GM12878 (cell line): ENCODE data around the gene CNOT11. TPM values are rescaled to one million over a fixed set of nuclear protein-coding genes. Genes with fewer than 3 reads are reported as not detected.

ENCODE experiments used
- ATAC-seq: fragments of 200-7000 bp; cut with Tn5 transposase; 3 replicates; pipeline ENCODE4 v1.9.1; 2020; ENCODE audit warnings: mild to moderate bottlenecking, moderate library complexity
- BruUV-seq: library from RNA; stranded (reverse); fragments of 400-500 nt; replicated peaks from 2 replicates; lab custom pipeline; 2021; lab: Mats Ljungman, UMichigan
- CTCF ChIA-PET: fragments of 300-600 bp; sonication (Branson Sonifier 250); formaldehyde crosslinking; extraction: SDS; loops from one replicate; lab custom pipeline; 2021; ENCODE audit warnings: inconsistent platforms; lab: Yijun Ruan, JAX
- POLR2A ChIA-PET: fragments of 350-600 bp; formaldehyde crosslinking; extraction: SDS; loops from one replicate; lab custom pipeline; 2021; ENCODE audit warnings: inconsistent platforms; lab: Charles Lee
- RAD21 ChIA-PET: fragments of 300-600 bp; sonication (Branson Sonifier 250); formaldehyde crosslinking; loops from one replicate; lab custom pipeline; 2023; ENCODE audit warnings: antibody characterized with exemption; ENCODE audit not compliant: unreplicated experiment; lab: Charles Lee
- SMC1A ChIA-PET: fragments of 300-600 bp; sonication (Branson Sonifier 250); formaldehyde crosslinking; loops from one replicate; lab custom pipeline; 2023; ENCODE audit not compliant: unreplicated experiment, uncharacterized antibody; lab: Charles Lee
- DNase-seq: peaks from one replicate; pipeline ENCODE4 v3.0.0-alpha.2; 2011; ENCODE audit warnings: low read depth, low spot score
- FAIRE-seq: peaks from 3 replicates; lab custom pipeline; 2011; peaks lifted over from hg19 to GRCh38; lab: Jason Lieb, UNC
- H2AFZ ChIP-seq: 2 replicates; pipeline ENCODE4 v1.6.0; 2011; ENCODE audit warnings: low read depth, low read length, control low read depth; ENCODE audit not compliant: control insufficient read depth
- H3K27ac ChIP-seq: 2 replicates; pipeline ENCODE4 v1.5.1; 2011; ENCODE audit warnings: control low read depth; ENCODE audit not compliant: control insufficient read depth, insufficient read depth
- H3K27me3 ChIP-seq, 2 experiments: replicated peaks in 1 of 2; 2 replicates each; pipeline versions ENCODE4 v1.6.0 to v1.6.1; 2011; ENCODE audit warnings: low read length in 1 of 2; ENCODE audit not compliant: control insufficient read depth in 2 of 2, insufficient read depth in 2 of 2
- H3K36me3 ChIP-seq, 2 experiments: 2 replicates each; pipeline ENCODE4 v1.5.1; 2011; ENCODE audit warnings: low read length in 1 of 2; ENCODE audit not compliant: control insufficient read depth in 2 of 2, insufficient read depth in 2 of 2
- H3K4me1 ChIP-seq: 2 replicates; pipeline ENCODE4 v1.6.1; 2011; ENCODE audit warnings: mild to moderate bottlenecking, low read length, moderate library complexity, mixed read lengths; ENCODE audit not compliant: control insufficient read depth, insufficient read depth
- H3K4me2 ChIP-seq: 2 replicates; pipeline ENCODE4 v1.6.0; 2011; ENCODE audit warnings: control low read depth; ENCODE audit not compliant: control insufficient read depth, insufficient read depth
- H3K4me3 ChIP-seq: fragments of 200-600 bp; sonication (generic); 2 replicates; pipeline ENCODE4 v1.5.1; 2016
- H3K79me2 ChIP-seq: 2 replicates; pipeline ENCODE4 v1.6.0; 2011; ENCODE audit warnings: low read length; ENCODE audit not compliant: control insufficient read depth, insufficient read depth
- H3K9ac ChIP-seq: 2 replicates; pipeline ENCODE4 v1.8.0; 2011; ENCODE audit warnings: low read length, control low read depth, mixed read lengths; ENCODE audit not compliant: control insufficient read depth, insufficient read depth
- H3K9me3 ChIP-seq: replicated peaks from 3 replicates; pipeline ENCODE4 v1.5.1; 2011; ENCODE audit warnings: mild to moderate bottlenecking, low read length; ENCODE audit not compliant: control insufficient read depth, insufficient read depth
- H4K20me1 ChIP-seq: 2 replicates; pipeline ENCODE4 v1.6.0; 2011; ENCODE audit not compliant: control insufficient read depth, insufficient read depth
- ATF7 ChIP-seq: fragments of 450-650 bp; IDR thresholded peaks from 2 replicates; pipeline ENCODE4 v1.6.1; 2016; ENCODE audit warnings: low read depth, mild to moderate bottlenecking
- CEBPB ChIP-seq, 2 experiments: fragments of 150-350 bp in 1 of 2; IDR thresholded peaks; 2 replicates each; pipeline ENCODE4 v1.6.1; 2012 to 2014; ENCODE audit warnings: low read depth in 2 of 2, low read length in 2 of 2, borderline replicate concordance in 1 of 2, inconsistent platforms in 1 of 2
- FOXK2 ChIP-seq: fragments of 450-650 bp; IDR thresholded peaks from 2 replicates; pipeline ENCODE4 v1.6.1; 2017; ENCODE audit warnings: mild to moderate bottlenecking, moderate library complexity
- HDGF ChIP-seq: fragments of 450-650 bp; IDR thresholded peaks from 2 replicates; pipeline ENCODE4 v1.6.1; 2016; ENCODE audit warnings: antibody characterized with exemption
- RCOR1 ChIP-seq: conservative IDR thresholded peaks from 2 replicates; pipeline ENCODE4 v1.6.1; 2012; ENCODE audit warnings: low read depth, low read length, improper control_type of control experiment
- ZSCAN29 ChIP-seq: fragments of 450-650 bp; IDR thresholded peaks from 2 replicates; pipeline ENCODE4 v1.6.1; 2017; ENCODE audit warnings: mild to moderate bottlenecking, moderate library complexity
- WGBS: methylation state at CpG from one replicate; pipeline ENCODE4 v1.1.6; 2016; ENCODE audit warnings: low lambda C conversion rate; ENCODE audit not compliant: insufficient replicate concordance, insufficient coverage; ENCODE audit errors: missing lambda C conversion rate; 5-methylcytosine and 5-hydroxymethylcytosine counted together
- in situ Hi-C: fragments of 300-500 bp; cut with MboI; formaldehyde crosslinking; loops from 9 replicates; pipeline ENCODE4 v1.14.3; 2018; ENCODE audit warnings: mixed read lengths
- intact Hi-C: fragments of 100-400 bp; cut with micrococcal nuclease; formaldehyde crosslinking; loops from one replicate; pipeline ENCODE4 v1.14.2; 2022; ENCODE audit not compliant: unreplicated experiment
- polyA plus RNA-seq, 11 experiments: library from polyadenylated mRNA; depleted of rRNA in 4 of 11; unstranded in 6 of 11; stranded (reverse) in 5 of 11; fragments of >200 nt; fragmentation: Nextera tagmentation in 4 of 11; fragmentation: Illumina TruSeq in 1 of 11; extraction: Ambion mirVana in 4 of 11; extraction: Trizol in 1 of 11; gene quantifications; 1 replicate in 1 of 11; 2 replicates in 10 of 11; pipeline versions ENCODE4 v1.2.1 to v1.2.3, GENCODE V29; 2011 to 2016; ENCODE audit warnings: inconsistent platforms in 2 of 11, missing spikeins in 2 of 11, low read depth in 1 of 11
- total RNA-seq, 4 experiments: library from RNA; depleted of rRNA in 3 of 4; stranded (reverse); fragments of >200 nt in 3 of 4; fragmentation: Illumina TruSeq in 1 of 4; extraction: Trizol in 1 of 4; gene quantifications; 2 replicates each; pipeline versions ENCODE4 v1.2.1 to v1.2.3, GENCODE V29; 2013 to 2021
- TF ChIP-seq, protein P1 (sequence below): fragments of 450-650 bp; IDR thresholded peaks from 2 replicates; pipeline ENCODE4 v1.6.1; 2016; ENCODE audit warnings: mild to moderate bottlenecking, moderate library complexity, borderline replicate concordance

Gene CNOT11
- total and polyA plus RNA-seq, 10 of the 15 experiments (the other 5 are each of a cell fraction or from before 2014, with no cell fraction given): 10.8 to 111 (median 50.5) TPM

DNA sequence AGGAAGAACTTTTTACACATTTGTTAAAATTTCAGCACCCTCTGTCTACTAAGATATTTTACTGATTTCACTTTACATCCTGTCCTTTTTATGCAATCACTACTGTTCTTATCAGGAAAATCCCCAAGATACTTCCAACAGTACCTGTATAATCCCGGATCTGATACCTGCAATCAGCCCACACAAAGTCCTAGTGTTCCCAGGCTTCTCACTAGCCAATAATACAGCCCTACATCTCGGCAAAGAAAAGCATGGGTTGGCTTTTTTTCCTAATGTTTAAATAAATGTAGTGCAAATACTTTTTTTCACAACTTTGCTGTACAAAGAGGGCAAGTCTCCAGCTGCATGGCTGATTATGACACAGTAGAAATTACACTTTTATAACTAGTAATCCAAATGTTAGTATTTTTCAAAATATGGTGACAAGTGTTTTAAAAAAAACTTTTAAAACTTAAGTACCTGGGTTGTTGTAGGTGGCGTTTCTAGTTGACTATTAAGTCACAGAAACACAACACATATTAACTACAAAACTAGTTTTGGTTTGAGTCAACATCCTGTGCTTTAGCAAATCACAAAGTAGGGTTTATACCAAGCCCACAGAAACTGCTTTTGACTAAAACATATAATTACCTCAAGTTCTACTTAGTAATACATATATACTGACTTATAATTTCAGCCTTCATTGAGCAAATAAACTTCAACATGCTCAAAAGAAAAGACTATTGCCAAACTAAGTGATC lies 19.5 kb downstream of the CNOT11 start (continued):
- TF ChIP-seq, protein P1, sequence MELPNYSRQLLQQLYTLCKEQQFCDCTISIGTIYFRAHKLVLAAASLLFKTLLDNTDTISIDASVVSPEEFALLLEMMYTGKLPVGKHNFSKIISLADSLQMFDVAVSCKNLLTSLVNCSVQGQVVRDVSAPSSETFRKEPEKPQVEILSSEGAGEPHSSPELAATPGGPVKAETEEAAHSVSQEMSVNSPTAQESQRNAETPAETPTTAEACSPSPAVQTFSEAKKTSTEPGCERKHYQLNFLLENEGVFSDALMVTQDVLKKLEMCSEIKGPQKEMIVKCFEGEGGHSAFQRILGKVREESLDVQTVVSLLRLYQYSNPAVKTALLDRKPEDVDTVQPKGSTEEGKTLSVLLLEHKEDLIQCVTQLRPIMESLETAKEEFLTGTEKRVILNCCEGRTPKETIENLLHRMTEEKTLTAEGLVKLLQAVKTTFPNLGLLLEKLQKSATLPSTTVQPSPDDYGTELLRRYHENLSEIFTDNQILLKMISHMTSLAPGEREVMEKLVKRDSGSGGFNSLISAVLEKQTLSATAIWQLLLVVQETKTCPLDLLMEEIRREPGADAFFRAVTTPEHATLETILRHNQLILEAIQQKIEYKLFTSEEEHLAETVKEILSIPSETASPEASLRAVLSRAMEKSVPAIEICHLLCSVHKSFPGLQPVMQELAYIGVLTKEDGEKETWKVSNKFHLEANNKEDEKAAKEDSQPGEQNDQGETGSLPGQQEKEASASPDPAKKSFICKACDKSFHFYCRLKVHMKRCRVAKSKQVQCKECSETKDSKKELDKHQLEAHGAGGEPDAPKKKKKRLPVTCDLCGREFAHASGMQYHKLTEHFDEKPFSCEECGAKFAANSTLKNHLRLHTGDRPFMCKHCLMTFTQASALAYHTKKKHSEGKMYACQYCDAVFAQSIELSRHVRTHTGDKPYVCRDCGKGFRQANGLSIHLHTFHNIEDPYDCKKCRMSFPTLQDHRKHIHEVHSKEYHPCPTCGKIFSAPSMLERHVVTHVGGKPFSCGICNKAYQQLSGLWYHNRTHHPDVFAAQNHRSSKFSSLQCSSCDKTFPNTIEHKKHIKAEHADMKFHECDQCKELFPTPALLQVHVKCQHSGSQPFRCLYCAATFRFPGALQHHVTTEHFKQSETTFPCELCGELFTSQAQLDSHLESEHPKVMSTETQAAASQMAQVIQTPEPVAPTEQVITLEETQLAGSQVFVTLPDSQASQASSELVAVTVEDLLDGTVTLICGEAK: peak; percentile 12; the same call in 1 of the 2 replicates
- TF ChIP-seq RCOR1 (0 out of 2 replicates have a peak, but pooled peaks have one; percentile 63), ATF7 (peak; percentile 83), ZSCAN29 (no peak), CEBPB (IDR thresholded peaks at IDR 0.05; ENCODE audit: borderline replicate concordance in 1 of 2, low read depth in 2 of 2, low read length in 2 of 2) (no peak), HDGF (no peak)

DNA sequence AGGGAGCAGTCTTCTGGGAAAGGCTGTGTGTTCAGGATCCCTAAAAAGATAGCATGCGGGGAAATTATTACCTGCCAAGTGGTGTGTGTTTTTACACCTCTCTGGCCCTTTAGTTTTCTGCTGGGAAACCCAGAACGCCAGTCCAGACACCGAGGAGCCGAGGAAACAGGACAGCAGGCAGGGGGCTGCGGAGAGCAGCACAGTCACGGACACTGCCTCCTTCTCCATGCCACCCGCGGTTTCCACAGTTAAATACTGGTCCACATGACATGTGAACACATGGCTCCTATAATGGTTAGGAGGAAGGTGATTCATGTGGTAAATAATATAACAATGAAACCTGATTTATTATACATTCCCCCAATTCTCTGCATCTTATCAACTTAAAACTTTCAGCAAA lies 20.4 kb downstream of the CNOT11 start:
- Histone ChIP-seq H3K4me1 (peaks cover 13% of the 10 kb centered on the region), H3K4me3 (no peak overlapping the region), H3K4me2 (peak overlapping the region; percentile 31; the same call in 1 of the 2 replicates), H3K9me3 (no peaks in the 10 kb centered on the region), H3K36me3 (peaks cover 2 to 16% of the 10 kb centered on the region in 2 experiments), H3K27ac (no peak overlapping the region), H2AFZ (no peak overlapping the region), H3K79me2 (no peaks in the 10 kb centered on the region), H3K27me3 (no peaks in the 10 kb centered on the region), H4K20me1 (no peaks in the 10 kb centered on the region), H3K9ac (no peak overlapping the region)
- in situ Hi-C loops: no loop called here
- WGBS: 85% methylated on average over 8 of the region's 8 CpGs
- ChIA-PET SMC1A (interaction anchor here (0.7 to 1.3 kb wide), 3 partner anchors 11 to 238 kb away, joined by 3 to 4 read pairs (median 3); partner anchors contain the start of gene RNF149), RAD21 (no interaction called here), CTCF (interaction anchor here (0.6 to 3.0 kb wide), 3 partner anchors 8 to 558 kb away, joined by 3 to 8 read pairs (median 3); no protein-coding TSS in a partner anchor), POLR2A (no interaction called here)
- BruUV-seq: no TSS peak
- TF ChIP-seq FOXK2: no peak
- intact Hi-C loops: loop anchor here (5.0 kb wide), 1 partner anchor 34 kb away; the partner anchor contains the start of gene RNF149
- no peak for FAIRE-seq
- no peak for DNase-seq
- no peak for ATAC-seq
